ENCODE results near the gene SECISBP2L. TPM values are rescaled to one million over a fixed set of nuclear protein-coding genes. Genes with fewer than 3 reads are reported as not detected.

SECISBP2L gene
- total RNA-seq, result 6.8 and 13.3 TPM in 2 replicates

DNA sequence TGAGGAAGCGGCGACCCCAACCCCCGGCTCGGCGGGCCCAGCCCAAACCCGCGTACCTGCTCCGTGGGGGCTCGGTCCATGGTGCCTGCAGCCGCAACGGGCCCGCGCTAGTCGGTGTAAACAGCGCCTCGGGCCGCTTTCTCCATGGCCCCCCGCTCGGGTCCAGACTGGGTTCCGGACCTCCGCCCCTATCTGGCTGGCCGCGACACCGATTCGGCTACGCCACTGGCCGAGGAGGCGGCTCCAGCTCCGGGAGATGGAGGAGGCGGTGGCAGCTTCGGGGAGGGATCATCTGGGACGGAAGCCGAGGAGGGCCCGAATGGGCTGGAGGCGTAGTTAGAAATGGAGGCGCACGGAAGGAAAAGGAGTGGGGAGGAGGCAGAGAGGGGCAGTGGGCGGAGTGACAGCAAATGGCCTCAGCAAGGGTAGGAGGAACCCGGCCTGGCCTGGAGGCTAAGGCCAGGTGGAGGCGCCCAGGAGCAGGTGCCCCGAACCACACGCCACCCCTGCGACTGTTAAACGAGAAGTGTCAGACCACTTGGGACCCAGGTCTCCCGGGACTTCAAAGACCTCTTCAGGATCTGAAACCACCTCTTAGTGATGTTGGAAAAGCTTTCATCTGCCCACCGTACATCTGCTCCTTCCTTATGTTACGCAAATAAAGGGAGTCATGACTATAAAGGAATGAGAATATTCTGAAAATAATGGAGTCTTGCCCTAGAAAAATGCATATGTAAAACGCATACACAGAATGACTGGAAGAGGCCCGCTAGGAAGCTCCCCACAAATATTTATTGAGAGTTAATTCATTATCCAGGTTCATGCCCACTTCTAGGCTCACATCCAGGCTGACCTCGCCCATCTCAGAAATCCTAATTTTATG is at the start of gene SECISBP2L:
TSS of gene SECISBP2L (minus strand) at position 227 of the 883 bp plus-strand sequence. CDS start at position 80, 147 bp downstream.

GRCh38 chr15:48963524-48964113 is 82.6 kb downstream of the SECISBP2L start, which contains the start of gene SHC4:
SHC4 (minus strand) TSS chr15:48963919; CDS start chr15:48963015, 904 bp downstream.

Other genes with a start within 250 kb of the SECISBP2L start
- gene CEP152, start 235.4 kb downstream of the SECISBP2L start, total RNA-seq, result 4.1 and 4.3 TPM in 2 replicates
- 123 and 136 TPM in 2 replicates for gene EID1, start 168.3 kb downstream of the SECISBP2L start, total RNA-seq
- 1.3 and 3.4 TPM in 2 replicates for gene SHC4, start 82.5 kb downstream of the SECISBP2L start, total RNA-seq
- gene COPS2, start 109.2 kb upstream of the SECISBP2L start, total RNA-seq, result 29.7 and 30.6 TPM in 2 replicates
- 24.3 and 24.7 TPM in 2 replicates for gene GALK2, start 123.8 kb upstream of the SECISBP2L start, total RNA-seq

Data from mesangial cell (primary cell).